WTC11 (cell line): ENCODE results near the gene TMEM63B. TPM values are rescaled to one million over a fixed set of nuclear protein-coding genes. Genes with fewer than 3 reads are reported as not detected.

Source experiments
- ATAC-seq: fragments of 200-7000 bp; cut with Tn5 transposase; 2 replicates; pipeline ENCODE4 v1.10.0; 2021; ENCODE audit warnings: mild to moderate bottlenecking, moderate library complexity
- CTCF ChIA-PET: fragments of 300-600 bp; sonication (Branson Sonifier 250); formaldehyde crosslinking; loops from one replicate; lab custom pipeline; 2021; ENCODE audit warnings: antibody characterized with exemption; lab: Charles Lee
- POLR2A ChIA-PET: fragments of 350-600 bp; sonication (Branson Sonifier 250); formaldehyde crosslinking; loops from one replicate; lab custom pipeline; 2021; ENCODE audit warnings: antibody characterized with exemption; lab: Charles Lee
- DNase-seq: peaks from one replicate; pipeline ENCODE4 v3.0.0; 2021; ENCODE audit warnings: low spot score
- H3K27ac Mint-ChIP-seq: 2 replicates; pipeline ENCODE4 v1.8.0; 2021; ENCODE audit warnings: mixed read lengths
- H3K27me3 Mint-ChIP-seq: 2 replicates; pipeline ENCODE4 v1.8.0; 2021; ENCODE audit warnings: low read depth, mild to moderate bottlenecking, moderate library complexity, mixed read lengths
- H3K36me3 Mint-ChIP-seq: 2 replicates; pipeline ENCODE4 v1.8.0; 2021; ENCODE audit warnings: mixed read lengths
- H3K4me1 Mint-ChIP-seq: 2 replicates; pipeline ENCODE4 v1.8.0; 2022; ENCODE audit warnings: mixed read lengths
- H3K4me3 Mint-ChIP-seq: 2 replicates; pipeline ENCODE4 v1.8.0; 2021; ENCODE audit warnings: mild to moderate bottlenecking, moderate library complexity, mixed read lengths
- H3K9me3 Mint-ChIP-seq: 2 replicates; pipeline ENCODE4 v1.8.0; 2021; ENCODE audit warnings: mixed read lengths
- AR ChIP-seq: fragments of 250-450 bp; sonication (Bioruptor Pico); IDR thresholded peaks from 2 replicates; pipeline ENCODE4 v1.9.0; 2021; ENCODE audit warnings: mild to moderate bottlenecking
- ARID4B ChIP-seq: sonication (generic); formaldehyde crosslinking; IDR thresholded peaks from 2 replicates; pipeline ENCODE4 v1.8.0; 2023; ENCODE audit warnings: missing genetic modification reagents, mild to moderate bottlenecking, borderline replicate concordance
- CDX4 ChIP-seq: fragments of 250-450 bp; sonication (Bioruptor Pico); IDR thresholded peaks from 2 replicates; pipeline ENCODE4 v1.9.0; 2021; ENCODE audit warnings: moderate library complexity, mild to moderate bottlenecking, inconsistent platforms, borderline replicate concordance
- ESRRA ChIP-seq: sonication (generic); formaldehyde crosslinking; IDR thresholded peaks from 2 replicates; pipeline ENCODE4 v1.8.1; 2022; ENCODE audit warnings: mild to moderate bottlenecking, missing genetic modification reagents, borderline replicate concordance
- ETV6 ChIP-seq: sonication (generic); formaldehyde crosslinking; IDR thresholded peaks from 2 replicates; pipeline ENCODE4 v1.8.1; 2022; ENCODE audit warnings: mild to moderate bottlenecking, missing genetic modification reagents
- FOXJ3 ChIP-seq: sonication (generic); formaldehyde crosslinking; IDR thresholded peaks from 2 replicates; pipeline ENCODE4 v1.9.0; 2021; ENCODE audit warnings: missing genetic modification reagents, mild to moderate bottlenecking, borderline replicate concordance
- GABPB1 ChIP-seq: sonication (generic); formaldehyde crosslinking; IDR thresholded peaks from 2 replicates; pipeline ENCODE4 v1.8.1; 2023; ENCODE audit warnings: mild to moderate bottlenecking, missing genetic modification reagents
- GTF2I ChIP-seq: fragments of 250-450 bp; sonication (Bioruptor Pico); conservative IDR thresholded peaks from 2 replicates; pipeline ENCODE4 v1.4.0; 2021; ENCODE audit warnings: mild to moderate bottlenecking
- HMGA2 ChIP-seq: fragments of 250-450 bp; sonication (Bioruptor Pico); IDR thresholded peaks from 2 replicates; pipeline ENCODE4 v1.4.0; 2021; ENCODE audit warnings: mild to moderate bottlenecking, moderate library complexity
- NR3C1 ChIP-seq: sonication (generic); formaldehyde crosslinking; conservative IDR thresholded peaks from 2 replicates; pipeline ENCODE4 v1.8.1; 2023; ENCODE audit warnings: low read depth, mild to moderate bottlenecking, missing genetic modification reagents
- SMAD3 ChIP-seq: sonication (generic); formaldehyde crosslinking; IDR thresholded peaks from 2 replicates; pipeline ENCODE4 v1.8.0; 2022; ENCODE audit warnings: missing genetic modification reagents, mild to moderate bottlenecking, borderline replicate concordance
- SMAD4 ChIP-seq: sonication (generic); formaldehyde crosslinking; IDR thresholded peaks from 2 replicates; pipeline ENCODE4 v1.8.0; 2022; ENCODE audit warnings: mild to moderate bottlenecking, missing genetic modification reagents
- TP53 ChIP-seq: sonication (generic); formaldehyde crosslinking; IDR thresholded peaks from 2 replicates; pipeline ENCODE4 v1.8.1; 2023; ENCODE audit warnings: mild to moderate bottlenecking, missing genetic modification reagents
- ZNF138 ChIP-seq: sonication (generic); formaldehyde crosslinking; conservative IDR thresholded peaks from 2 replicates; pipeline ENCODE4 v1.8.1; 2022; ENCODE audit warnings: mild to moderate bottlenecking, moderate library complexity, missing genetic modification reagents
- ZNF219 ChIP-seq: sonication (generic); formaldehyde crosslinking; IDR thresholded peaks from 2 replicates; pipeline ENCODE4 v1.8.0; 2023; ENCODE audit warnings: missing genetic modification reagents, mild to moderate bottlenecking, borderline replicate concordance
- ZNF317 ChIP-seq: sonication (generic); formaldehyde crosslinking; IDR thresholded peaks from 2 replicates; pipeline ENCODE4 v1.8.1; 2023; ENCODE audit warnings: low read depth, mild to moderate bottlenecking, moderate library complexity, missing genetic modification reagents, borderline replicate concordance
- ZNF423 ChIP-seq: fragments of 250-450 bp; sonication (Bioruptor Pico); IDR thresholded peaks from 2 replicates; pipeline ENCODE4 v2.1.2; 2022; ENCODE audit warnings: mild to moderate bottlenecking, moderate library complexity
- total RNA-seq: library from RNA; stranded (reverse); gene quantifications from 3 replicates; pipeline ENCODE4 v1.2.3, GENCODE V29; 2021
- TF ChIP-seq, protein P1 (sequence below): sonication (generic); formaldehyde crosslinking; IDR thresholded peaks from 2 replicates; pipeline ENCODE4 v1.8.0; 2022; ENCODE audit warnings: mild to moderate bottlenecking, missing genetic modification reagents
- TF ChIP-seq, protein P2 (sequence below): fragments of 200-600 bp; IDR thresholded peaks from 2 replicates; pipeline ENCODE4 v1.8.0; 2022; ENCODE audit warnings: antibody characterized with exemption
- TF ChIP-seq, protein P3 (sequence below): sonication (generic); formaldehyde crosslinking; IDR thresholded peaks from 2 replicates; pipeline ENCODE4 v1.8.1; 2023; ENCODE audit warnings: mild to moderate bottlenecking, missing genetic modification reagents, moderate library complexity

TMEM63B gene
- total RNA-seq, 1 experiment from 2014 or later: 72.8 TPM

GRCh38 chr6:44085219-44085618, 42.1 kb upstream of the TMEM63B start (continued):
- TF ChIP-seq GABPB1 (CRISPR knock-in tag) (no peak), ZNF138 (no peak), ARID4B (no peak), SMAD3 (CRISPR knock-in tag) (no peak), HMGA2 (CRISPR knock-in tag) (no peak)
- TF ChIP-seq, protein P1, sequence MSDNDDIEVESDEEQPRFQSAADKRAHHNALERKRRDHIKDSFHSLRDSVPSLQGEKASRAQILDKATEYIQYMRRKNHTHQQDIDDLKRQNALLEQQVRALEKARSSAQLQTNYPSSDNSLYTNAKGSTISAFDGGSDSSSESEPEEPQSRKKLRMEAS (CRISPR knock-in tag): no peak
- TF ChIP-seq, all 79 proteins: peak for 0

- TF ChIP-seq TP53: no peak
- TF ChIP-seq AR (CRISPR knock-in tag): no peak
- TF ChIP-seq FOXJ3: no peak
- TF ChIP-seq SMAD4: no peak
- TF ChIP-seq ZNF219 (CRISPR knock-in tag): no peak
- H3K27me3 Mint-ChIP-seq: no peaks in the 10 kb centered on the region; the same call in 1 of the 2 replicates
- CTCF ChIA-PET: interaction anchor here (0.5 to 1.9 kb wide), 2 partner anchors 147 to 265 kb away, joined by 3 to 5 read pairs; no protein-coding TSS in a partner anchor
- H3K36me3 Mint-ChIP-seq: no peaks in the 10 kb centered on the region
- DNase-seq (no peak), ATAC-seq (no peak)
- no peak overlapping the region for H3K27ac Mint-ChIP-seq
- POLR2A ChIA-PET: no interaction called here
- H3K4me1 Mint-ChIP-seq: peaks cover 7% of the 10 kb centered on the region
- H3K9me3 Mint-ChIP-seq: no peaks in the 10 kb centered on the region
- H3K4me3 Mint-ChIP-seq: no peak overlapping the region
Measured at GRCh38 chr6:44086931-44087574, 40.3 kb upstream of the TMEM63B start.

GRCh38 chr6:44087623-44088022, 39.7 kb upstream of the TMEM63B start:
- no peak overlapping the region for H3K4me3 Mint-ChIP-seq
- no peaks in the 10 kb centered on the region; the same call in 1 of the 2 replicates for H3K27me3 Mint-ChIP-seq
- H3K36me3 Mint-ChIP-seq: no peaks in the 10 kb centered on the region
- H3K27ac Mint-ChIP-seq: no peak overlapping the region
- TF ChIP-seq, protein P2, sequence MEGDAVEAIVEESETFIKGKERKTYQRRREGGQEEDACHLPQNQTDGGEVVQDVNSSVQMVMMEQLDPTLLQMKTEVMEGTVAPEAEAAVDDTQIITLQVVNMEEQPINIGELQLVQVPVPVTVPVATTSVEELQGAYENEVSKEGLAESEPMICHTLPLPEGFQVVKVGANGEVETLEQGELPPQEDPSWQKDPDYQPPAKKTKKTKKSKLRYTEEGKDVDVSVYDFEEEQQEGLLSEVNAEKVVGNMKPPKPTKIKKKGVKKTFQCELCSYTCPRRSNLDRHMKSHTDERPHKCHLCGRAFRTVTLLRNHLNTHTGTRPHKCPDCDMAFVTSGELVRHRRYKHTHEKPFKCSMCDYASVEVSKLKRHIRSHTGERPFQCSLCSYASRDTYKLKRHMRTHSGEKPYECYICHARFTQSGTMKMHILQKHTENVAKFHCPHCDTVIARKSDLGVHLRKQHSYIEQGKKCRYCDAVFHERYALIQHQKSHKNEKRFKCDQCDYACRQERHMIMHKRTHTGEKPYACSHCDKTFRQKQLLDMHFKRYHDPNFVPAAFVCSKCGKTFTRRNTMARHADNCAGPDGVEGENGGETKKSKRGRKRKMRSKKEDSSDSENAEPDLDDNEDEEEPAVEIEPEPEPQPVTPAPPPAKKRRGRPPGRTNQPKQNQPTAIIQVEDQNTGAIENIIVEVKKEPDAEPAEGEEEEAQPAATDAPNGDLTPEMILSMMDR: no peak
- TF ChIP-seq NR3C1 (CRISPR knock-in tag) (no peak), ETV6 (CRISPR knock-in tag) (no peak), ESRRA (CRISPR knock-in tag) (no peak), ZNF317 (no peak), CDX4 (CRISPR knock-in tag) (no peak), GTF2I (CRISPR knock-in tag) (no peak), ZNF423 (CRISPR knock-in tag) (no peak)
- TF ChIP-seq, protein P3, sequence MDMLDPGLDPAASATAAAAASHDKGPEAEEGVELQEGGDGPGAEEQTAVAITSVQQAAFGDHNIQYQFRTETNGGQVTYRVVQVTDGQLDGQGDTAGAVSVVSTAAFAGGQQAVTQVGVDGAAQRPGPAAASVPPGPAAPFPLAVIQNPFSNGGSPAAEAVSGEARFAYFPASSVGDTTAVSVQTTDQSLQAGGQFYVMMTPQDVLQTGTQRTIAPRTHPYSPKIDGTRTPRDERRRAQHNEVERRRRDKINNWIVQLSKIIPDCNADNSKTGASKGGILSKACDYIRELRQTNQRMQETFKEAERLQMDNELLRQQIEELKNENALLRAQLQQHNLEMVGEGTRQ (CRISPR knock-in tag): no peak
- DNase-seq (no peak), ATAC-seq (no peak)
- H3K4me1 Mint-ChIP-seq: peaks cover 7% of the 10 kb centered on the region
- H3K9me3 Mint-ChIP-seq: no peaks in the 10 kb centered on the region
- ChIA-PET CTCF (interaction anchor here (0.5 kb wide), 1 partner anchor 266 kb away, joined by 3 read pairs; no protein-coding TSS in a partner anchor), POLR2A (no interaction called here)
